ENCODE measurements around the gene SPAST.
"Not testable (repeated sequence)": the region's sequence is repeated elsewhere in the genome, so short reads cannot be mapped to it uniquely, and the experiment has no call there.

Gene SPAST

GRCh38 chr2:32063310-32064020, at the start of gene SPAST:
SPAST (plus strand) TSS chr2:32063556; CDS start chr2:32063832, 276 bp downstream.
- peak; percentile 93 to 95 for DNase-seq (ENCODE audit: low read depth in 2 of 2)

GRCh38 chr2:32018789-32019482, 44.4 kb upstream of the SPAST start:
- DNase-seq (ENCODE audit: low read depth in 2 of 2), result not testable (repeated sequence)

- not testable (repeated sequence) for DNase-seq (ENCODE audit: low read depth in 2 of 2)
Observed at GRCh38 chr2:32034198-32034887, 29.0 kb upstream of the SPAST start.

- DNase-seq (ENCODE audit: low read depth in 2 of 2), result peak; percentile 76 to 80
Observed at GRCh38 chr2:32039447-32040219, 23.7 kb upstream of the SPAST start, which contains the start of gene DPY30. DPY30 (minus strand) TSS chr2:32039805; CDS start chr2:32039456, 349 bp downstream.

- DNase-seq (ENCODE audit: low read depth in 2 of 2), result no peak
Observed at GRCh38 chr2:32043561-32043960, 19.8 kb upstream of the SPAST start.

GRCh38 chr2:32051836-32052439, 11.4 kb upstream of the SPAST start:
- no peak for DNase-seq (ENCODE audit: low read depth in 2 of 2)

GRCh38 chr2:32054583-32054982, 8.8 kb upstream of the SPAST start:
- DNase-seq (ENCODE audit: low read depth in 2 of 2), result not testable (repeated sequence)

GRCh38 chr2:32058130-32058529, 5.2 kb upstream of the SPAST start:
- no peak for DNase-seq (ENCODE audit: low read depth in 2 of 2)

GRCh38 chr2:32060266-32060665, 3.1 kb upstream of the SPAST start:
- DNase-seq (ENCODE audit: low read depth in 2 of 2), result no peak

GRCh38 chr2:32061430-32061829, 1.9 kb upstream of the SPAST start:
- no peak for DNase-seq (ENCODE audit: low read depth in 2 of 2)

- no peak for DNase-seq (ENCODE audit: low read depth in 2 of 2)
Observed at GRCh38 chr2:32061973-32062861, 1.1 kb upstream of the SPAST start.

- no peak for DNase-seq (ENCODE audit: low read depth in 2 of 2)
Observed at GRCh38 chr2:32064021-32064601, 755 bp downstream of the SPAST start.

GRCh38 chr2:32064713-32065112, 1.4 kb downstream of the SPAST start:
- no peak for DNase-seq (ENCODE audit: low read depth in 2 of 2)

GRCh38 chr2:32067549-32067948, 4.2 kb downstream of the SPAST start:
- DNase-seq (ENCODE audit: low read depth in 2 of 2), result no peak

- DNase-seq (ENCODE audit: low read depth in 2 of 2), result no peak
Observed at GRCh38 chr2:32074134-32074506, 10.8 kb downstream of the SPAST start.

GRCh38 chr2:32095671-32096070, 32.3 kb downstream of the SPAST start:
- DNase-seq (ENCODE audit: low read depth in 2 of 2), result no peak

GRCh38 chr2:32108111-32108510, 44.8 kb downstream of the SPAST start:
- DNase-seq (ENCODE audit: low read depth in 2 of 2), result no peak

- DNase-seq (ENCODE audit: low read depth in 2 of 2), result no peak
Observed at GRCh38 chr2:32118055-32118454, 54.7 kb downstream of the SPAST start.

GRCh38 chr2:32119161-32119560, 55.8 kb downstream of the SPAST start:
- DNase-seq (ENCODE audit: low read depth in 2 of 2), result no peak

- no peak for DNase-seq (ENCODE audit: low read depth in 2 of 2)
Observed at GRCh38 chr2:32124660-32125059, 61.3 kb downstream of the SPAST start.

Measured in activated CD8-positive, alpha-beta memory T cell treated with anti-CD3 and anti-CD28 coated beads for 4 hours (primary cell).